AG09309 (cell line): Measurements from ENCODE around the gene ATPAF1.

Experiments used
- DNase-seq: peaks from one replicate; pipeline ENCODE4 v3.0.0-alpha.2; 2010; ENCODE audit warnings: low read depth
- H3K4me3 ChIP-seq: 2 replicates; pipeline ENCODE4 v1.5.1; 2011; ENCODE audit warnings: mild to moderate bottlenecking, low read depth, low read length, moderate library complexity; ENCODE audit not compliant: control insufficient read depth
- TF ChIP-seq, protein P1 (sequence below): IDR thresholded peaks from 2 replicates; pipeline ENCODE4 v1.5.1; 2011; ENCODE audit warnings: mild to moderate bottlenecking, low read depth, low read length, inconsistent platforms; ENCODE audit not compliant: insufficient read depth, control insufficient read depth; ENCODE audit errors: missing control alignments

Gene ATPAF1

GRCh38 chr1:46582972-46583371, 85.2 kb downstream of the ATPAF1 start:
- TF ChIP-seq, protein P1, sequence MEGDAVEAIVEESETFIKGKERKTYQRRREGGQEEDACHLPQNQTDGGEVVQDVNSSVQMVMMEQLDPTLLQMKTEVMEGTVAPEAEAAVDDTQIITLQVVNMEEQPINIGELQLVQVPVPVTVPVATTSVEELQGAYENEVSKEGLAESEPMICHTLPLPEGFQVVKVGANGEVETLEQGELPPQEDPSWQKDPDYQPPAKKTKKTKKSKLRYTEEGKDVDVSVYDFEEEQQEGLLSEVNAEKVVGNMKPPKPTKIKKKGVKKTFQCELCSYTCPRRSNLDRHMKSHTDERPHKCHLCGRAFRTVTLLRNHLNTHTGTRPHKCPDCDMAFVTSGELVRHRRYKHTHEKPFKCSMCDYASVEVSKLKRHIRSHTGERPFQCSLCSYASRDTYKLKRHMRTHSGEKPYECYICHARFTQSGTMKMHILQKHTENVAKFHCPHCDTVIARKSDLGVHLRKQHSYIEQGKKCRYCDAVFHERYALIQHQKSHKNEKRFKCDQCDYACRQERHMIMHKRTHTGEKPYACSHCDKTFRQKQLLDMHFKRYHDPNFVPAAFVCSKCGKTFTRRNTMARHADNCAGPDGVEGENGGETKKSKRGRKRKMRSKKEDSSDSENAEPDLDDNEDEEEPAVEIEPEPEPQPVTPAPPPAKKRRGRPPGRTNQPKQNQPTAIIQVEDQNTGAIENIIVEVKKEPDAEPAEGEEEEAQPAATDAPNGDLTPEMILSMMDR, result no peak
- H3K4me3 ChIP-seq, result no peak overlapping the region
- DNase-seq, result no peak
